Natural killer cell (primary cell): ENCODE data around the gene NEGR1. TPM values are rescaled to one million over a fixed set of nuclear protein-coding genes. Genes with fewer than 3 reads are reported as not detected.

Experiments
- ATAC-seq, 3 donors: fragments of 150-1000 bp in 2 of 3; fragments of 200-7000 bp in 1 of 3; cut with Tn5 transposase; 1 replicate in 1 of 3; 2 replicates in 2 of 3; pipeline ENCODE4 v1.10.0; 2021; ENCODE audit warnings: mild to moderate bottlenecking in 2 of 3, moderate library complexity in 2 of 3
- DNase-seq, 2 donors: peaks; one replicate each; pipeline versions ENCODE4 v3.0.0 to v3.0.0-alpha.2; 2013 to 2021; ENCODE audit warnings: mixed read lengths in 1 of 2
- H3K27ac ChIP-seq: one replicate; pipeline ENCODE4 v1.5.1; 2013; ENCODE audit warnings: mild to moderate bottlenecking, low read length
- H3K27me3 ChIP-seq: one replicate; pipeline ENCODE4 v1.6.1; 2013; ENCODE audit warnings: low read length; ENCODE audit not compliant: control insufficient read depth, insufficient read depth
- H3K36me3 ChIP-seq: one replicate; pipeline ENCODE4 v1.6.1; 2013; ENCODE audit warnings: low read length; ENCODE audit not compliant: control insufficient read depth, insufficient read depth
- H3K4me1 ChIP-seq: one replicate; pipeline ENCODE4 v1.6.1; 2013; ENCODE audit warnings: low read length; ENCODE audit not compliant: control insufficient read depth, insufficient read depth
- H3K4me3 ChIP-seq: one replicate; pipeline ENCODE4 v1.5.1; 2013; ENCODE audit warnings: low read length
- H3K9me3 ChIP-seq: one replicate; pipeline ENCODE4 v1.6.1; 2013; ENCODE audit warnings: low read length; ENCODE audit not compliant: control insufficient read depth, insufficient read depth
- H3K27ac Mint-ChIP-seq, 2 donors: one replicate each; pipeline ENCODE4 v1.8.0; 2022; ENCODE audit warnings: mild to moderate bottlenecking in 2 of 2, mixed read lengths in 2 of 2, moderate library complexity in 1 of 2
- H3K27me3 Mint-ChIP-seq, 2 donors: one replicate each; pipeline ENCODE4 v1.8.0; 2022; ENCODE audit warnings: low read depth in 2 of 2, mixed read lengths in 2 of 2
- H3K36me3 Mint-ChIP-seq: one replicate; pipeline ENCODE4 v1.8.0; 2022; ENCODE audit warnings: mixed read lengths
- H3K4me1 Mint-ChIP-seq, 2 donors: one replicate each; pipeline ENCODE4 v1.8.0; 2022; ENCODE audit warnings: mixed read lengths in 2 of 2
- H3K4me3 Mint-ChIP-seq: one replicate; pipeline ENCODE4 v1.8.0; 2022; ENCODE audit warnings: mild to moderate bottlenecking, moderate library complexity, mixed read lengths
- H3K9me3 Mint-ChIP-seq, 2 donors: one replicate each; pipeline ENCODE4 v1.8.0; 2022; ENCODE audit warnings: mixed read lengths in 2 of 2
- CTCF ChIP-seq: fragments of 200-600 bp; IDR thresholded peaks from one replicate; pipeline ENCODE4 v1.8.0; 2022; ENCODE audit warnings: antibody characterized with exemption
- WGBS: methylation state at CpG from one replicate; pipeline ENCODE4 v1.1.7; 2013; ENCODE audit warnings: missing lambda C conversion rate; ENCODE audit not compliant: insufficient coverage; 5-methylcytosine and 5-hydroxymethylcytosine counted together
- intact Hi-C: fragments of 100-400 bp; cut with micrococcal nuclease; formaldehyde crosslinking; loops from one replicate; pipeline ENCODE4 v1.14.2; 2022
- total RNA-seq, 4 donors: library from RNA; stranded (reverse); fragments of 120-200 nt in 1 of 4; gene quantifications; one replicate each; pipeline versions ENCODE4 v1.2.3 to v1.2.4, GENCODE V29; 2013 to 2022

The NEGR1 gene
- total RNA-seq, 3 donors from 2014 or later (not counting 1 experiment from before 2014, with no cell fraction given) = 0.55 to 1.3 TPM; not detected in 1

- H3K4me1 ChIP-seq = no peaks in the 10 kb centered on the region
- ATAC-seq (no peak), DNase-seq (no peak)
- Mint-ChIP-seq H3K27ac (no peak overlapping the region), H3K4me1 (no peaks in the 10 kb centered on the region), H3K36me3 (peaks cover 7% of the 10 kb centered on the region), H3K9me3 (peaks cover 8 to 12% of the 10 kb centered on the region in 2 donors), H3K27me3 (no peaks in the 10 kb centered on the region), H3K4me3 (no peak overlapping the region)
- H3K27me3 ChIP-seq = no peaks in the 10 kb centered on the region
- H3K36me3 ChIP-seq = no peaks in the 10 kb centered on the region
- H3K27ac ChIP-seq = no peak overlapping the region
- WGBS = 71% methylated on average over 3 of the region's 5 CpGs
- no peak overlapping the region for H3K4me3 ChIP-seq
- intact Hi-C loops = no loop called here
- H3K9me3 ChIP-seq = no peaks in the 10 kb centered on the region
- no peak for TF ChIP-seq CTCF
These were observed 360.3 kb downstream of the NEGR1 start for GRCh38 chr1:71921935-71922559.

GRCh38 chr1:71921204-71921603 lies 361.1 kb downstream of the NEGR1 start:
- no peak overlapping the region for H3K4me3 Mint-ChIP-seq
- 100% methylated on average over 1 of the region's 1 CpG for WGBS

DNA sequence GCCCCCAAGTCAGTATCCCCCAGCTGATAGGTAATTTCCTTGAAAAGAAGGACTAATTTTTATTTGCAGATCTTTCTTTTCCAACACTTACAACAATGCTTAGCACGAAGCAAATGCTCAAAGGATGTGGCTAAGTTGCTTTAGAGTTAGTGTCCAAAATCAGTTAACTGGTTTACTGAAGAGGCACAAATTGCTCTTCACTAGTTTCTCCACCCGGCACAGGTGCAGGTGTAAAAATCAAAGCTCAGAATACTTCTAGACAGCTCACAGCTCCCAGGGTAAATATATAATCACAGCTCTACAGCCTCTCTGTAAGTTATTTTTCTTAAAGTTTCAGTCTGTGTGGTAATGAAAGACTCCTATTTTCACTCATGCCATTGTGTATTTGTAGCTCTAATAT lies 361.8 kb downstream of the NEGR1 start:
- Histone ChIP-seq H3K4me3 (no peak overlapping the region), H3K36me3 (no peaks in the 10 kb centered on the region), H3K27ac (no peak overlapping the region), H3K9me3 (no peaks in the 10 kb centered on the region), H3K27me3 (no peaks in the 10 kb centered on the region), H3K4me1 (no peaks in the 10 kb centered on the region)
- no peak for TF ChIP-seq CTCF
- H3K27ac Mint-ChIP-seq = no peak overlapping the region
- peaks cover 7% of the 10 kb centered on the region for H3K36me3 Mint-ChIP-seq
- 49% methylated on average over 2 of the region's 2 CpGs for WGBS
- H3K9me3 Mint-ChIP-seq = peaks cover 11 to 15% of the 10 kb centered on the region in 2 donors
- no peaks in the 10 kb centered on the region for H3K4me1 Mint-ChIP-seq
- DNase-seq (no peak), ATAC-seq (no peak)
- no peak overlapping the region for H3K4me3 Mint-ChIP-seq
- intact Hi-C loops = no loop called here
- no peaks in the 10 kb centered on the region for H3K27me3 Mint-ChIP-seq

More at GRCh38 chr1:71921204-71921603, 361.1 kb downstream of the NEGR1 start:
- no peaks in the 10 kb centered on the region for H3K27me3 Mint-ChIP-seq
- Histone ChIP-seq H3K9me3 (no peaks in the 10 kb centered on the region), H3K4me1 (no peaks in the 10 kb centered on the region), H3K27me3 (no peaks in the 10 kb centered on the region), H3K36me3 (no peaks in the 10 kb centered on the region), H3K4me3 (no peak overlapping the region), H3K27ac (no peak overlapping the region)
- intact Hi-C loops = no loop called here
- no peak overlapping the region for H3K27ac Mint-ChIP-seq
- TF ChIP-seq CTCF = no peak
- H3K36me3 Mint-ChIP-seq = peaks cover 7% of the 10 kb centered on the region
- peaks cover 8 to 12% of the 10 kb centered on the region in 2 donors for H3K9me3 Mint-ChIP-seq
- DNase-seq (no peak), ATAC-seq (no peak)
- H3K4me1 Mint-ChIP-seq = no peaks in the 10 kb centered on the region
